Sigmoid colon (tissue), 4 donors: Measurements from ENCODE around the gene PDS5B.

ENCODE experiments used
- EP300 ChIP-seq, 4 donors: sonication (generic); formaldehyde crosslinking; IDR thresholded peaks; one replicate each; pipeline ENCODE4 v1.6.1; 2017; ENCODE audit warnings: antibody characterized with exemption in 4 of 4
- POLR2A ChIP-seq, 2 donors: fragments of 450-650 bp; IDR thresholded peaks; one replicate each; pipeline ENCODE4 v1.6.1; 2016; ENCODE audit warnings: antibody characterized with exemption in 2 of 2, mild to moderate bottlenecking in 2 of 2, moderate library complexity in 2 of 2
- POLR2AphosphoS5 ChIP-seq, 4 donors: sonication (generic); formaldehyde crosslinking; IDR thresholded peaks; one replicate each; pipeline ENCODE4 v1.6.1; 2017; ENCODE audit warnings: antibody characterized with exemption in 4 of 4
- TF ChIP-seq, protein P1 (sequence below), 4 experiments: fragments of 450-650 bp in 3 of 4; fragments of 200-600 bp in 1 of 4; IDR thresholded peaks; one replicate each; pipeline ENCODE4 v1.5.1; 2016 to 2019; ENCODE audit warnings: antibody characterized with exemption in 4 of 4, mild to moderate bottlenecking in 3 of 4, moderate library complexity in 2 of 4

DNA sequence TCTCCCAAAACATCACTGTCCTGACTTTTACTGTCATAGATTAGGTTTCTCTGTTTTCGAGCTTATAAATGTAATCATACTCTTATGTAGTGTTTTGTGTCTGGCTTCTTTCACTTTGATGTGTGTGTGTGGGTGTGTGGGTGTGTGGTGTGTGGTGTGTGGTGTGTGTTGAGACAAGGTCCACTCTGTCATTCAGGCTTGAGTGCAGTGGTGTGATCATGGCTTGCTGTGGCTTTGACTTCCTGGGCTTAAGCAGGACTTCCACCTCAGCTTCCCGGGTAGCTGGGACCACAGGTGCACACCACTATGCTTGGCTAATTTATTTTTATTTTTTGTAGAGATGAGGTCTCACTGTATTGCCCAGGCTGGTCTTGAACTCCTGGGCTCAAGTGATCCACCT lies 59.6 kb downstream of the PDS5B start:
- TF ChIP-seq, protein P1, sequence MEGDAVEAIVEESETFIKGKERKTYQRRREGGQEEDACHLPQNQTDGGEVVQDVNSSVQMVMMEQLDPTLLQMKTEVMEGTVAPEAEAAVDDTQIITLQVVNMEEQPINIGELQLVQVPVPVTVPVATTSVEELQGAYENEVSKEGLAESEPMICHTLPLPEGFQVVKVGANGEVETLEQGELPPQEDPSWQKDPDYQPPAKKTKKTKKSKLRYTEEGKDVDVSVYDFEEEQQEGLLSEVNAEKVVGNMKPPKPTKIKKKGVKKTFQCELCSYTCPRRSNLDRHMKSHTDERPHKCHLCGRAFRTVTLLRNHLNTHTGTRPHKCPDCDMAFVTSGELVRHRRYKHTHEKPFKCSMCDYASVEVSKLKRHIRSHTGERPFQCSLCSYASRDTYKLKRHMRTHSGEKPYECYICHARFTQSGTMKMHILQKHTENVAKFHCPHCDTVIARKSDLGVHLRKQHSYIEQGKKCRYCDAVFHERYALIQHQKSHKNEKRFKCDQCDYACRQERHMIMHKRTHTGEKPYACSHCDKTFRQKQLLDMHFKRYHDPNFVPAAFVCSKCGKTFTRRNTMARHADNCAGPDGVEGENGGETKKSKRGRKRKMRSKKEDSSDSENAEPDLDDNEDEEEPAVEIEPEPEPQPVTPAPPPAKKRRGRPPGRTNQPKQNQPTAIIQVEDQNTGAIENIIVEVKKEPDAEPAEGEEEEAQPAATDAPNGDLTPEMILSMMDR (IDR thresholded peaks at IDR 0.05) = no peak
- TF ChIP-seq POLR2AphosphoS5 (IDR thresholded peaks at IDR 0.05) (no peak), POLR2A (IDR thresholded peaks at IDR 0.05) (no peak), EP300 (IDR thresholded peaks at IDR 0.05) (no peak)
